ENCODE data around the gene HLA-C. TPM values are rescaled to one million over a fixed set of nuclear protein-coding genes. Genes with fewer than 3 reads are reported as not detected.
"Not testable (repeated sequence)": the region's sequence is repeated elsewhere in the genome, so short reads cannot be mapped to it uniquely, and the experiment has no call there.

Gene HLA-C
- total and polyA plus RNA-seq, 3 experiments from 2014 or later = 823 to 4,018 (median 860) TPM

GRCh38 chr6:31252625-31253024 is 19.3 kb downstream of the HLA-C start:
- H3K9me3 Mint-ChIP-seq = peaks cover 10 to 17% (median 15%) of the 10 kb centered on the region in 5 donors
- H3K27me3 Mint-ChIP-seq = peaks cover 14 to 28% of the 10 kb centered on the region in 2 donors
- Histone ChIP-seq H3K27ac (ENCODE audit: low read depth, low read length) (no peak overlapping the region), H3K9me3 (ENCODE audit: low read length) (no peaks in the 10 kb centered on the region), H3K4me3 (ENCODE audit: low read length) (no peak overlapping the region), H3K27me3 (ENCODE audit: insufficient read depth, low read length, poor library complexity, severe bottlenecking) (no peaks in the 10 kb centered on the region), H3K36me3 (ENCODE audit: insufficient read depth, low read length) (no peaks in the 10 kb centered on the region), H3K4me1 (ENCODE audit: insufficient read depth, low read length) (no peaks in the 10 kb centered on the region)
- H3K27ac Mint-ChIP-seq = peak overlapping the region in 1 of 8 donors; percentile 32
- H3K4me3 Mint-ChIP-seq = no peak overlapping the region
- CTCF ChIA-PET = interaction anchor here (1.5 kb wide), 1 partner anchor 42 kb away, joined by 3 read pairs; no protein-coding TSS in a partner anchor
- H3K36me3 Mint-ChIP-seq = peaks cover 2 to 17% (median 6%) of the 10 kb centered on the region in 3 donors
- POLR2A ChIA-PET = no interaction called here
- H3K4me1 Mint-ChIP-seq = no peaks in the 10 kb centered on the region
- DNase-seq = no peak

- Mint-ChIP-seq H3K4me1 (no peaks in the 10 kb centered on the region), H3K36me3 (peaks cover 5 to 30% (median 11%) of the 10 kb centered on the region in 3 donors), H3K27ac (no peak overlapping the region), H3K4me3 (no peak overlapping the region), H3K27me3 (peaks cover 22 to 38% of the 10 kb centered on the region in 2 donors), H3K9me3 (peaks cover 23 to 28% (median 26%) of the 10 kb centered on the region in 5 donors)
- H3K4me3 ChIP-seq (ENCODE audit: low read length) = no peak overlapping the region
- H3K27ac ChIP-seq (ENCODE audit: low read depth, low read length) = no peak overlapping the region
- ChIA-PET CTCF (no interaction called here), POLR2A (interaction anchor here (0.6 kb wide), 1 partner anchor 49 kb away, joined by 4 read pairs; no protein-coding TSS in a partner anchor)
- DNase-seq = no peak
- H3K36me3 ChIP-seq (ENCODE audit: insufficient read depth, low read length) = no peaks in the 10 kb centered on the region
- H3K27me3 ChIP-seq (ENCODE audit: insufficient read depth, low read length, poor library complexity, severe bottlenecking) = no peaks in the 10 kb centered on the region
- H3K9me3 ChIP-seq (ENCODE audit: low read length) = no peaks in the 10 kb centered on the region
- H3K4me1 ChIP-seq (ENCODE audit: insufficient read depth, low read length) = no peaks in the 10 kb centered on the region
Observed at GRCh38 chr6:31251261-31251660, 20.6 kb downstream of the HLA-C start.

GRCh38 chr6:31249184-31249583 is 22.7 kb downstream of the HLA-C start:
- CTCF ChIA-PET = no interaction called here

GRCh38 chr6:31247813-31248212 is 24.1 kb downstream of the HLA-C start:
- H3K36me3 ChIP-seq (ENCODE audit: insufficient read depth, low read length) = no peaks in the 10 kb centered on the region
- Mint-ChIP-seq H3K27me3 (peaks cover 26 to 50% of the 10 kb centered on the region in 2 donors), H3K36me3 (peaks cover 5 to 30% (median 11%) of the 10 kb centered on the region in 3 donors), H3K27ac (peak overlapping the region in 1 of 8 donors; percentile 54), H3K9me3 (peaks cover 23 to 28% (median 26%) of the 10 kb centered on the region in 5 donors), H3K4me1 (peaks cover 0 to 13% (median 0%) of the 10 kb centered on the region in 3 donors), H3K4me3 (no peak overlapping the region)
- ChIA-PET POLR2A (no interaction called here), CTCF (interaction anchor here (1.8 kb wide), 1 partner anchor 119 kb away, joined by 8 read pairs; no protein-coding TSS in a partner anchor)
- H3K27ac ChIP-seq (ENCODE audit: low read depth, low read length) = no peak overlapping the region
- H3K9me3 ChIP-seq (ENCODE audit: low read length) = no peaks in the 10 kb centered on the region
- H3K4me1 ChIP-seq (ENCODE audit: insufficient read depth, low read length) = no peaks in the 10 kb centered on the region
- H3K27me3 ChIP-seq (ENCODE audit: insufficient read depth, low read length, poor library complexity, severe bottlenecking) = no peaks in the 10 kb centered on the region
- no peak for DNase-seq
- no peak overlapping the region for H3K4me3 ChIP-seq (ENCODE audit: low read length)

More at GRCh38 chr6:31249184-31249583, 22.7 kb downstream of the HLA-C start:
- Histone ChIP-seq H3K4me3 (ENCODE audit: low read length) (no peak overlapping the region), H3K9me3 (ENCODE audit: low read length) (no peaks in the 10 kb centered on the region), H3K27me3 (ENCODE audit: insufficient read depth, low read length, poor library complexity, severe bottlenecking) (no peaks in the 10 kb centered on the region), H3K27ac (ENCODE audit: low read depth, low read length) (no peak overlapping the region), H3K36me3 (ENCODE audit: insufficient read depth, low read length) (no peaks in the 10 kb centered on the region), H3K4me1 (ENCODE audit: insufficient read depth, low read length) (no peaks in the 10 kb centered on the region)
- H3K27ac Mint-ChIP-seq = no peak overlapping the region
- no peak for DNase-seq
- peaks cover 0 to 4% (median 0%) of the 10 kb centered on the region in 3 donors for H3K4me1 Mint-ChIP-seq
- no peak overlapping the region for H3K4me3 Mint-ChIP-seq
- H3K27me3 Mint-ChIP-seq = peaks cover 25 to 42% of the 10 kb centered on the region in 2 donors
- POLR2A ChIA-PET = no interaction called here
- H3K36me3 Mint-ChIP-seq = peaks cover 5 to 30% (median 11%) of the 10 kb centered on the region in 3 donors
- H3K9me3 Mint-ChIP-seq = peaks cover 23 to 28% (median 26%) of the 10 kb centered on the region in 5 donors

GRCh38 chr6:31246051-31246521 is 25.8 kb downstream of the HLA-C start:
- Mint-ChIP-seq H3K27ac (no peak overlapping the region), H3K9me3 (peaks cover 23 to 28% (median 26%) of the 10 kb centered on the region in 5 donors), H3K4me1 (peaks cover 0 to 14% (median 0%) of the 10 kb centered on the region in 3 donors), H3K27me3 (peaks cover 34 to 61% of the 10 kb centered on the region in 2 donors), H3K4me3 (no peak overlapping the region), H3K36me3 (peaks cover 5 to 30% (median 11%) of the 10 kb centered on the region in 3 donors)
- POLR2A ChIA-PET = no interaction called here
- H3K9me3 ChIP-seq (ENCODE audit: low read length) = no peaks in the 10 kb centered on the region
- no peaks in the 10 kb centered on the region for H3K4me1 ChIP-seq (ENCODE audit: insufficient read depth, low read length)
- CTCF ChIA-PET = no interaction called here
- H3K27me3 ChIP-seq (ENCODE audit: insufficient read depth, low read length, poor library complexity, severe bottlenecking) = no peaks in the 10 kb centered on the region
- H3K36me3 ChIP-seq (ENCODE audit: insufficient read depth, low read length) = no peaks in the 10 kb centered on the region
- H3K4me3 ChIP-seq (ENCODE audit: low read length) = no peak overlapping the region
- H3K27ac ChIP-seq (ENCODE audit: low read depth, low read length) = no peak overlapping the region
- DNase-seq = no peak

- ChIA-PET CTCF (no interaction called here), POLR2A (no interaction called here)
- H3K4me1 Mint-ChIP-seq = peaks cover 0 to 14% (median 0%) of the 10 kb centered on the region in 3 donors
- H3K4me3 ChIP-seq (ENCODE audit: low read length) = no peak overlapping the region
- no peaks in the 10 kb centered on the region for H3K27me3 ChIP-seq (ENCODE audit: insufficient read depth, low read length, poor library complexity, severe bottlenecking)
- H3K9me3 Mint-ChIP-seq = peaks cover 19 to 21% (median 21%) of the 10 kb centered on the region in 5 donors
- no peaks in the 10 kb centered on the region for H3K36me3 ChIP-seq (ENCODE audit: insufficient read depth, low read length)
- H3K4me1 ChIP-seq (ENCODE audit: insufficient read depth, low read length) = no peaks in the 10 kb centered on the region
- peak overlapping the region in 1 of 7 donors; percentile 23 for H3K4me3 Mint-ChIP-seq
- DNase-seq = no peak
- H3K27ac Mint-ChIP-seq = peak overlapping the region in 1 of 8 donors; percentile 55
- H3K27ac ChIP-seq (ENCODE audit: low read depth, low read length) = no peak overlapping the region
- H3K27me3 Mint-ChIP-seq = peaks cover 29 to 51% of the 10 kb centered on the region in 2 donors
- H3K36me3 Mint-ChIP-seq = peaks cover 5 to 21% (median 11%) of the 10 kb centered on the region in 3 donors
- no peaks in the 10 kb centered on the region for H3K9me3 ChIP-seq (ENCODE audit: low read length)
Observed at GRCh38 chr6:31243508-31243907, 28.4 kb downstream of the HLA-C start.

- Histone ChIP-seq H3K9me3 (ENCODE audit: low read length) (no peaks in the 10 kb centered on the region), H3K27me3 (ENCODE audit: insufficient read depth, low read length, poor library complexity, severe bottlenecking) (no peaks in the 10 kb centered on the region), H3K4me3 (ENCODE audit: low read length) (no peak overlapping the region), H3K36me3 (ENCODE audit: insufficient read depth, low read length) (no peaks in the 10 kb centered on the region), H3K4me1 (ENCODE audit: insufficient read depth, low read length) (no peaks in the 10 kb centered on the region), H3K27ac (ENCODE audit: low read depth, low read length) (no peak overlapping the region)
- CTCF ChIA-PET = no interaction called here
- no peaks in the 10 kb centered on the region for H3K9me3 Mint-ChIP-seq
- DNase-seq = no peak
- peak overlapping the region in 1 of 8 donors; percentile 64 for H3K27ac Mint-ChIP-seq
- H3K27me3 Mint-ChIP-seq = peaks cover 13 to 35% of the 10 kb centered on the region in 2 donors
- no peaks in the 10 kb centered on the region for H3K36me3 Mint-ChIP-seq
- no peak overlapping the region for H3K4me3 Mint-ChIP-seq
- POLR2A ChIA-PET = no interaction called here
- H3K4me1 Mint-ChIP-seq = peaks cover 0 to 10% (median 0%) of the 10 kb centered on the region in 3 donors
Observed at GRCh38 chr6:31239854-31240253, 32.0 kb downstream of the HLA-C start.

- H3K27me3 ChIP-seq (ENCODE audit: insufficient read depth, low read length, poor library complexity, severe bottlenecking); DNase-seq; H3K27ac Mint-ChIP-seq; H3K9me3 Mint-ChIP-seq; H3K9me3 ChIP-seq (ENCODE audit: low read length); POLR2A ChIA-PET; H3K4me1 ChIP-seq (ENCODE audit: insufficient read depth, low read length); H3K4me3 Mint-ChIP-seq; H3K36me3 Mint-ChIP-seq; H3K4me1 Mint-ChIP-seq; H3K27ac ChIP-seq (ENCODE audit: low read depth, low read length); H3K36me3 ChIP-seq (ENCODE audit: insufficient read depth, low read length); CTCF ChIA-PET; H3K4me3 ChIP-seq (ENCODE audit: low read length): not testable (repeated sequence)
- H3K27me3 Mint-ChIP-seq = peaks cover 15 to 36% of the 10 kb centered on the region in 2 donors
Observed at GRCh38 chr6:31234101-31234500, 37.8 kb downstream of the HLA-C start.
